K562 (cell line): ENCODE measurements around the gene DIO3.

Experiments
- GATA2 ChIP-seq: sonication (generic); formaldehyde crosslinking; IDR thresholded peaks from 2 replicates; pipeline ENCODE4 v1.4.0; 2020; ENCODE audit warnings: mild to moderate bottlenecking, missing genetic modification reagents
- ZNF318 ChIP-seq, 2 experiments: fragments of 450-650 bp; IDR thresholded peaks; 2 replicates each; pipeline ENCODE4 v1.6.1; 2016; ENCODE audit warnings: mild to moderate bottlenecking in 2 of 2, borderline replicate concordance in 1 of 2, low read depth in 1 of 2, moderate library complexity in 1 of 2
- TF ChIP-seq, protein P1 (sequence below): fragments of 250-450 bp; sonication (Bioruptor Pico); IDR thresholded peaks from 2 replicates; pipeline ENCODE4 v1.8.0; 2021; ENCODE audit warnings: moderate library complexity, mild to moderate bottlenecking, inconsistent platforms

GRCh38 chr14:101521978-101522377 lies 39.3 kb upstream of the DIO3 start:
- TF ChIP-seq ZNF318 (IDR thresholded peaks at IDR 0.05; ENCODE audit: borderline replicate concordance in 1 of 2, low read depth in 1 of 2) (no peak), GATA2 (CRISPR knock-in tag) (no peak)
- TF ChIP-seq, protein P1, sequence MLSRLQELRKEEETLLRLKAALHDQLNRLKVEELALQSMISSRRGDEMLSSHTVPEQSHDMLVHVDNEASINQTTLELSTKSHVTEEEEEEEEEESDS = no peak
